ENCODE measurements around the gene PYGL. TPM values are rescaled to one million over a fixed set of nuclear protein-coding genes. Genes with fewer than 3 reads are reported as not detected.

The PYGL gene
- total and polyA plus RNA-seq, 10 of the 15 experiments (the other 5 are each of a cell fraction or from before 2014, with no cell fraction given) = 0.05 to 1.4 (median 0.79) TPM

DNA sequence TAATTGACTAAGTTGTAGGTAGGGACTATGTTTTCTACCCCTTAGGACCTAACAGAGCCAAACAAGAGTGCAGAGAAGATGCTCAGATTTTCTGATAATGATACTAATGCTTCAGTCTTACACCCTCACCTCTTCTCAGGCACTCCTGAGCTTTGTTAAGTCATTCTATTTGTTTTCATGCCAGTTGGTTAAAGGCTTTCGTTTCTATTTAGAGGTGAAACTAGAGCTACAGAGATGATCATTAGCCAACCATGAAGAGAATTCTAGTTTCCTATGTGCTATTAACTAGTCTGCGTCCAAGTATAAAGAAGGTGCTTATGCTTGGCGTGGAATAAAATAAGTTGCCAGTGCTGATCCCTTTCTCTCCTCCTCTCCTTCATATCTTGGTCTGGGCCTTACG lies 34.6 kb upstream of the PYGL start:
- H3K4me2 ChIP-seq (ENCODE audit: control insufficient read depth, insufficient read depth) = peak overlapping the region; percentile 28; the same call in 1 of the 2 replicates
- H3K27ac ChIP-seq (ENCODE audit: control insufficient read depth, insufficient read depth) = no peak overlapping the region
- ATAC-seq (peak; percentile 93), DNase-seq (ENCODE audit: low read depth, low spot score) (peak; percentile 38), FAIRE-seq (no peak)
- H4K20me1 ChIP-seq (ENCODE audit: control insufficient read depth, insufficient read depth) = no peaks in the 10 kb centered on the region
- no peak overlapping the region for H2AFZ ChIP-seq (ENCODE audit: control insufficient read depth, low read depth, low read length)
- no peak overlapping the region for H3K4me3 ChIP-seq
- RAD21 ChIA-PET (ENCODE audit: unreplicated experiment) = no interaction called here
- no peaks in the 10 kb centered on the region for H3K79me2 ChIP-seq (ENCODE audit: control insufficient read depth, insufficient read depth, low read length)
- CTCF ChIA-PET = interaction anchor here (1.1 kb wide), 1 partner anchor 9 kb away, joined by 3 read pairs; no protein-coding TSS in a partner anchor
- SMC1A ChIA-PET (ENCODE audit: uncharacterized antibody, unreplicated experiment) = interaction anchor here (1.6 kb wide), 1 partner anchor 119 kb away, joined by 4 read pairs; no protein-coding TSS in a partner anchor
- no peak for TF ChIP-seq CEBPB (IDR thresholded peaks at IDR 0.05; ENCODE audit: borderline replicate concordance in 1 of 2, low read depth in 2 of 2, low read length in 2 of 2)
- TF ChIP-seq TCF12 (IDR thresholded peaks at IDR 0.05; ENCODE audit: low read depth, low read length) = no peak
- 0 out of 2 replicates have a peak, but pooled peaks have one; percentile 38 for TF ChIP-seq PAX5 (IDR thresholded peaks at IDR 0.05; ENCODE audit: borderline replicate concordance, low read depth, low read length)
- in situ Hi-C loops (cut with MboI) = no loop called here
- no peaks in the 10 kb centered on the region for H3K9me3 ChIP-seq (replicated peaks; ENCODE audit: control insufficient read depth, insufficient read depth, low read length)
- POLR2A ChIA-PET = no interaction called here
- 20% methylated on average over 4 of the region's 4 CpGs for WGBS (ENCODE audit: insufficient coverage, insufficient replicate concordance, low lambda C conversion rate, missing lambda C conversion rate)
- no TSS peak for BruUV-seq (replicated peaks)
- peaks cover 23% of the 10 kb centered on the region for H3K4me1 ChIP-seq (ENCODE audit: control insufficient read depth, insufficient read depth, low read length)
- H3K9ac ChIP-seq (ENCODE audit: control insufficient read depth, insufficient read depth, low read length) = no peak overlapping the region
- intact Hi-C loops (cut with micrococcal nuclease; ENCODE audit: unreplicated experiment) = no loop called here
- no peaks in the 10 kb centered on the region for H3K27me3 ChIP-seq (replicated peaks in 1 of 2; ENCODE audit: control insufficient read depth in 2 of 2, insufficient read depth in 2 of 2, low read length in 1 of 2)
- no peaks in the 10 kb centered on the region for H3K36me3 ChIP-seq (ENCODE audit: control insufficient read depth in 2 of 2, insufficient read depth in 2 of 2, low read length in 1 of 2)

DNA sequence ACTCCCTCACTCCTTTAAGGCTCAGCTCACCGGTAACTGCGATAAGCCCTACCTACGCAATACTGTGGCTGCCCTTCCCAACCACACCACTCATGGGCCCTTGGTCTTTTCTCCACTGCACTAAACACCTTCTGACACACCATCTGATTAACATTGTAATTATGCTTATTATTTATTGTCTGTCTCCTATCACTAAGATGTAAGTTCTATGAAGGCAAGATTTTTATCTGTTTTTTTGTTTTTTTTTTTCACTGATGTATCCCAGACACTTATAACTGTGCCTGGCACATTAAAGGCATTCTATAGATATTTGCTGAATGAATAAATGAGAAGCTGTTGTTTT lies 34.2 kb upstream of the PYGL start:
- no TSS peak for BruUV-seq (replicated peaks)
- peak overlapping the region; percentile 20; the same call in 1 of the 2 replicates for H3K4me2 ChIP-seq (ENCODE audit: control insufficient read depth, insufficient read depth)
- ChIA-PET POLR2A (no interaction called here), CTCF (interaction anchor here (1.1 kb wide), 1 partner anchor 9 kb away, joined by 3 read pairs; no protein-coding TSS in a partner anchor), RAD21 (ENCODE audit: unreplicated experiment) (no interaction called here), SMC1A (ENCODE audit: uncharacterized antibody, unreplicated experiment) (interaction anchor here (1.6 kb wide), 1 partner anchor 119 kb away, joined by 4 read pairs; no protein-coding TSS in a partner anchor)
- ATAC-seq (peak; percentile 31), DNase-seq (ENCODE audit: low read depth, low spot score) (no peak), FAIRE-seq (no peak)
- H3K79me2 ChIP-seq (ENCODE audit: control insufficient read depth, insufficient read depth, low read length) = no peaks in the 10 kb centered on the region
- 97% methylated on average over 3 of the region's 3 CpGs for WGBS (ENCODE audit: insufficient coverage, insufficient replicate concordance, low lambda C conversion rate, missing lambda C conversion rate)
- H3K27me3 ChIP-seq (replicated peaks in 1 of 2; ENCODE audit: control insufficient read depth in 2 of 2, insufficient read depth in 2 of 2, low read length in 1 of 2) = no peaks in the 10 kb centered on the region
- H3K4me1 ChIP-seq (ENCODE audit: control insufficient read depth, insufficient read depth, low read length) = peaks cover 23% of the 10 kb centered on the region
- in situ Hi-C loops (cut with MboI) (no loop called here), intact Hi-C loops (cut with micrococcal nuclease; ENCODE audit: unreplicated experiment) (no loop called here)
- no peaks in the 10 kb centered on the region for H3K36me3 ChIP-seq (ENCODE audit: control insufficient read depth in 2 of 2, insufficient read depth in 2 of 2, low read length in 1 of 2)
- H3K27ac ChIP-seq (ENCODE audit: control insufficient read depth, insufficient read depth) = no peak overlapping the region
- no peaks in the 10 kb centered on the region for H4K20me1 ChIP-seq (ENCODE audit: control insufficient read depth, insufficient read depth)
- no peak overlapping the region for H2AFZ ChIP-seq (ENCODE audit: control insufficient read depth, low read depth, low read length)
- H3K4me3 ChIP-seq = no peak overlapping the region
- H3K9ac ChIP-seq (ENCODE audit: control insufficient read depth, insufficient read depth, low read length) = no peak overlapping the region
- no peaks in the 10 kb centered on the region for H3K9me3 ChIP-seq (replicated peaks; ENCODE audit: control insufficient read depth, insufficient read depth, low read length)
- TF ChIP-seq KAT2A (conservative IDR thresholded peaks at IDR 0.05; ENCODE audit: control insufficient read depth, low read depth, low read length) (no peak), TARDBP (IDR thresholded peaks at IDR 0.05; ENCODE audit: borderline replicate concordance) (no peak), ATF7 (IDR thresholded peaks at IDR 0.05; ENCODE audit: low read depth) (no peak), CREM (IDR thresholded peaks at IDR 0.05; ENCODE audit: low read depth) (no peak), BCL11A (IDR thresholded peaks at IDR 0.05; ENCODE audit: low read depth, low read length) (no peak), SIN3A (IDR thresholded peaks at IDR 0.05; ENCODE audit: low read depth, low read length) (no peak), CEBPB (IDR thresholded peaks at IDR 0.05; ENCODE audit: borderline replicate concordance in 1 of 2, low read depth in 2 of 2, low read length in 2 of 2) (no peak)
- TF ChIP-seq, protein P1, sequence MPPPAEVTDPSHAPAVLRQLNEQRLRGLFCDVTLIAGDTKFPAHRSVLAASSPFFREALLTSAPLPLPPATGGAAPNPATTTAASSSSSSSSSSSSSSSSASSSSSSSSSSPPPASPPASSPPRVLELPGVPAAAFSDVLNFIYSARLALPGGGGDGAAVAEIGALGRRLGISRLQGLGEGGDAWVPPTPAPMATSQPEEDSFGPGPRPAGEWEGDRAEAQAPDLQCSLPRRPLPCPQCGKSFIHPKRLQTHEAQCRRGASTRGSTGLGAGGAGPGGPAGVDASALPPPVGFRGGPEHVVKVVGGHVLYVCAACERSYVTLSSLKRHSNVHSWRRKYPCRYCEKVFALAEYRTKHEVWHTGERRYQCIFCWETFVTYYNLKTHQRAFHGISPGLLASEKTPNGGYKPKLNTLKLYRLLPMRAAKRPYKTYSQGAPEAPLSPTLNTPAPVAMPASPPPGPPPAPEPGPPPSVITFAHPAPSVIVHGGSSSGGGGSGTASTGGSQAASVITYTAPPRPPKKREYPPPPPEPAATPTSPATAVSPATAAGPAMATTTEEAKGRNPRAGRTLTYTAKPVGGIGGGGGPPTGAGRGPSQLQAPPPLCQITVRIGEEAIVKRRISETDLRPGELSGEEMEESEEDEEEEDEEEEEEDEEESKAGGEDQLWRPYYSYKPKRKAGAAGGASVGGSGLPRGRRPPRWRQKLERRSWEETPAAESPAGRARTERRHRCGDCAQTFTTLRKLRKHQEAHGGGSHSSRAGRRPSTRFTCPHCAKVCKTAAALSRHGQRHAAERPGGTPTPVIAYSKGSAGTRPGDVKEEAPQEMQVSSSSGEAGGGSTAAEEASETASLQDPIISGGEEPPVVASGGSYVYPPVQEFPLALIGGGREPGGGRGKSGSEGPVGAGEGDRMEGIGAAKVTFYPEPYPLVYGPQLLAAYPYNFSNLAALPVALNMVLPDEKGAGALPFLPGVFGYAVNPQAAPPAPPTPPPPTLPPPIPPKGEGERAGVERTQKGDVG (CRISPR knock-in tag; IDR thresholded peaks at IDR 0.05) = no peak
- TF ChIP-seq, protein P2, sequence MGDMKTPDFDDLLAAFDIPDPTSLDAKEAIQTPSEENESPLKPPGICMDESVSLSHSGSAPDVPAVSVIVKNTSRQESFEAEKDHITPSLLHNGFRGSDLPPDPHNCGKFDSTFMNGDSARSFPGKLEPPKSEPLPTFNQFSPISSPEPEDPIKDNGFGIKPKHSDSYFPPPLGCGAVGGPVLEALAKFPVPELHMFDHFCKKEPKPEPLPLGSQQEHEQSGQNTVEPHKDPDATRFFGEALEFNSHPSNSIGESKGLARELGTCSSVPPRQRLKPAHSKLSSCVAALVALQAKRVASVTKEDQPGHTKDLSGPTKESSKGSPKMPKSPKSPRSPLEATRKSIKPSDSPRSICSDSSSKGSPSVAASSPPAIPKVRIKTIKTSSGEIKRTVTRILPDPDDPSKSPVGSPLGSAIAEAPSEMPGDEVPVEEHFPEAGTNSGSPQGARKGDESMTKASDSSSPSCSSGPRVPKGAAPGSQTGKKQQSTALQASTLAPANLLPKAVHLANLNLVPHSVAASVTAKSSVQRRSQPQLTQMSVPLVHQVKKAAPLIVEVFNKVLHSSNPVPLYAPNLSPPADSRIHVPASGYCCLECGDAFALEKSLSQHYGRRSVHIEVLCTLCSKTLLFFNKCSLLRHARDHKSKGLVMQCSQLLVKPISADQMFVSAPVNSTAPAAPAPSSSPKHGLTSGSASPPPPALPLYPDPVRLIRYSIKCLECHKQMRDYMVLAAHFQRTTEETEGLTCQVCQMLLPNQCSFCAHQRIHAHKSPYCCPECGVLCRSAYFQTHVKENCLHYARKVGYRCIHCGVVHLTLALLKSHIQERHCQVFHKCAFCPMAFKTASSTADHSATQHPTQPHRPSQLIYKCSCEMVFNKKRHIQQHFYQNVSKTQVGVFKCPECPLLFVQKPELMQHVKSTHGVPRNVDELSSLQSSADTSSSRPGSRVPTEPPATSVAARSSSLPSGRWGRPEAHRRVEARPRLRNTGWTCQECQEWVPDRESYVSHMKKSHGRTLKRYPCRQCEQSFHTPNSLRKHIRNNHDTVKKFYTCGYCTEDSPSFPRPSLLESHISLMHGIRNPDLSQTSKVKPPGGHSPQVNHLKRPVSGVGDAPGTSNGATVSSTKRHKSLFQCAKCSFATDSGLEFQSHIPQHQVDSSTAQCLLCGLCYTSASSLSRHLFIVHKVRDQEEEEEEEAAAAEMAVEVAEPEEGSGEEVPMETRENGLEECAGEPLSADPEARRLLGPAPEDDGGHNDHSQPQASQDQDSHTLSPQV (IDR thresholded peaks at IDR 0.05) = no peak
